NB4 (cell line): Measurements from ENCODE around the gene NOP14.

ENCODE experiments used
- MYC ChIP-seq: IDR thresholded peaks from 2 replicates; pipeline ENCODE4 v1.6.1; 2011; ENCODE audit warnings: low read depth, low read length
- POLR2A ChIP-seq: IDR thresholded peaks from 2 replicates; pipeline ENCODE4 v1.6.1; 2011; ENCODE audit warnings: mild to moderate bottlenecking; ENCODE audit not compliant: insufficient read length; ENCODE audit errors: extremely low read depth
- TF ChIP-seq, protein P1 (sequence below): IDR thresholded peaks from one replicate; pipeline ENCODE4 v1.5.1; 2012; ENCODE audit warnings: low read depth, low read length
- TF ChIP-seq, protein P2 (sequence below): IDR thresholded peaks from 2 replicates; pipeline ENCODE4 v1.6.1; 2011; ENCODE audit warnings: low read depth, low read length

DNA sequence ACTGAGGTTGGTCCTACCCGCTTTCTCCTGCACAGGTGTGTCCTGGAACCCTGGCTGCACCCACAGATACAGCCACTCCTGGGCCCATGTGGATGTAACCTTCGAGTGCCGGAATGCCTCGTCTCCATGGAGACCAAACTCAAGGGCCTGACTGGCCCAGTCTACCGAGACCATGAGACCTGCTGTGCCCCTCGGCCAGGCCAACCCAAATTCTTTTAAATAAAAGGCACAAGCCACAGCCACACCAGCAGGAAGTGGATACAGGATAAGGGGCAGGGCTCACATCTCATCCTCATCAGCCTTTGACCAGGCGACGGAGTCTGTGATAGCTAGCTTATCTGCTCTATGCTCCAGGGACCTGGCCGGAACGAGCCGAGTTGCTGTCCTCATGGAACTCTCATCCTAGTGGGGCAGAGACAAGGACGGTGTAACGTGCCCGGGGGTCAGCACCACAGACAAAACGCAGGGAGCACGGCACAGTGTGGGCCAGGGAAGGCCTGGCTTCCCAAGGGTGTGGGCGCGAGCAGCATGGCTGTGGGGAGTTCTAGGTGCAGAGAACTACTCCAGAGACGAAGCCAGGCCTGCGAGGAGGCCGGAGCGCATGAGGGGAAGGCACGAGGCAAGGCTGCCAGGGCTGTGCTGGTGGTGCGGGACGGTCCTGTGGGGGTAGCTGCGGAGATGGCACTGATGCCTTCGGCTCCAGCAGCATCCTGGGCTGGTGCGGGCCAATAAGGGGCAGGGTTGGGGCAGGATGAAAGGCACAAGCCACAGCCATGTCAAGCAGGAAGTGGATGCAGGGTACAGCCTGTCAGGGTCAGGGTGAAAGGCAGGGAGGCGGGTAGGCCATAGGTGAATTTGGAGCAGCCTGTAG is 22.7 kb downstream of the NOP14 start:
- TF ChIP-seq POLR2A: peak; percentile 36
- no peak for TF ChIP-seq MYC
- TF ChIP-seq, protein P1, sequence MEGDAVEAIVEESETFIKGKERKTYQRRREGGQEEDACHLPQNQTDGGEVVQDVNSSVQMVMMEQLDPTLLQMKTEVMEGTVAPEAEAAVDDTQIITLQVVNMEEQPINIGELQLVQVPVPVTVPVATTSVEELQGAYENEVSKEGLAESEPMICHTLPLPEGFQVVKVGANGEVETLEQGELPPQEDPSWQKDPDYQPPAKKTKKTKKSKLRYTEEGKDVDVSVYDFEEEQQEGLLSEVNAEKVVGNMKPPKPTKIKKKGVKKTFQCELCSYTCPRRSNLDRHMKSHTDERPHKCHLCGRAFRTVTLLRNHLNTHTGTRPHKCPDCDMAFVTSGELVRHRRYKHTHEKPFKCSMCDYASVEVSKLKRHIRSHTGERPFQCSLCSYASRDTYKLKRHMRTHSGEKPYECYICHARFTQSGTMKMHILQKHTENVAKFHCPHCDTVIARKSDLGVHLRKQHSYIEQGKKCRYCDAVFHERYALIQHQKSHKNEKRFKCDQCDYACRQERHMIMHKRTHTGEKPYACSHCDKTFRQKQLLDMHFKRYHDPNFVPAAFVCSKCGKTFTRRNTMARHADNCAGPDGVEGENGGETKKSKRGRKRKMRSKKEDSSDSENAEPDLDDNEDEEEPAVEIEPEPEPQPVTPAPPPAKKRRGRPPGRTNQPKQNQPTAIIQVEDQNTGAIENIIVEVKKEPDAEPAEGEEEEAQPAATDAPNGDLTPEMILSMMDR: no peak
- TF ChIP-seq, protein P2, sequence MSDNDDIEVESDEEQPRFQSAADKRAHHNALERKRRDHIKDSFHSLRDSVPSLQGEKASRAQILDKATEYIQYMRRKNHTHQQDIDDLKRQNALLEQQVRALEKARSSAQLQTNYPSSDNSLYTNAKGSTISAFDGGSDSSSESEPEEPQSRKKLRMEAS: no peak
